H9 (cell line): ENCODE measurements around the gene CABCOCO1. TPM values are rescaled to one million over a fixed set of nuclear protein-coding genes. Genes with fewer than 3 reads are reported as not detected.

Source experiments
- DNase-seq: peaks from one replicate; pipeline ENCODE4 v3.0.0-alpha.2; 2017
- H2AFZ ChIP-seq: one replicate; pipeline ENCODE4 v1.6.1; 2013; ENCODE audit warnings: mild to moderate bottlenecking, low read length, control low read depth, moderate library complexity
- H2AK5ac ChIP-seq: 2 replicates; pipeline ENCODE4 v1.6.1; 2013; ENCODE audit warnings: low read length, control low read depth, mixed read lengths; ENCODE audit not compliant: insufficient read length
- H2BK120ac ChIP-seq: one replicate; pipeline ENCODE4 v1.6.1; 2013; ENCODE audit warnings: low read depth, mild to moderate bottlenecking, low read length, control low read depth, inconsistent platforms; ENCODE audit not compliant: poor library complexity, severe bottlenecking
- H2BK12ac ChIP-seq: 2 replicates; pipeline ENCODE4 v1.6.1; 2013; ENCODE audit warnings: low read length, control low read depth, mixed read lengths, low read depth; ENCODE audit not compliant: insufficient read length
- H2BK15ac ChIP-seq: 2 replicates; pipeline ENCODE4 v1.6.1; 2013; ENCODE audit warnings: low read depth, low read length, control low read depth
- H2BK20ac ChIP-seq: one replicate; pipeline ENCODE4 v1.6.1; 2013; ENCODE audit warnings: low read depth, mild to moderate bottlenecking, low read length, control low read depth, inconsistent platforms; ENCODE audit not compliant: poor library complexity, severe bottlenecking
- H2BK5ac ChIP-seq: 2 replicates; pipeline ENCODE4 v1.6.1; 2013; ENCODE audit warnings: low read length, control low read depth, mixed read lengths; ENCODE audit not compliant: insufficient read length
- H3K14ac ChIP-seq: 2 replicates; pipeline ENCODE4 v1.6.1; 2013; ENCODE audit warnings: low read length, control low read depth; ENCODE audit not compliant: insufficient read depth
- H3K18ac ChIP-seq: 2 replicates; pipeline ENCODE4 v1.6.1; 2013; ENCODE audit warnings: low read depth, mild to moderate bottlenecking, mixed read lengths, low read length, control low read depth; ENCODE audit not compliant: insufficient read length
- H3K23ac ChIP-seq: 2 replicates; pipeline ENCODE4 v1.6.1; 2013; ENCODE audit warnings: low read length, control low read depth, mixed read lengths, low read depth; ENCODE audit not compliant: insufficient read length
- H3K23me2 ChIP-seq: 2 replicates; pipeline ENCODE4 v1.6.1; 2013; ENCODE audit warnings: low read depth, mild to moderate bottlenecking, mixed read lengths, low read length, control low read depth; ENCODE audit not compliant: insufficient read length, poor library complexity, severe bottlenecking
- H3K27ac ChIP-seq: 2 replicates; pipeline ENCODE4 v1.5.1; 2013; ENCODE audit warnings: low read length, control low read depth, mixed read lengths, low read depth; ENCODE audit not compliant: insufficient read length
- H3K27me3 ChIP-seq: 2 replicates; pipeline ENCODE4 v1.6.1; 2013; ENCODE audit warnings: low read length, control low read depth, inconsistent platforms; ENCODE audit not compliant: insufficient read depth
- H3K4ac ChIP-seq: 2 replicates; pipeline ENCODE4 v1.6.1; 2013; ENCODE audit warnings: low read depth, mild to moderate bottlenecking, control low read depth, inconsistent platforms, low read length, moderate library complexity
- H3K4me1 ChIP-seq: 2 replicates; pipeline ENCODE4 v1.6.1; 2013; ENCODE audit warnings: low read length, control low read depth, inconsistent platforms; ENCODE audit not compliant: insufficient read depth
- H3K4me2 ChIP-seq: 2 replicates; pipeline ENCODE4 v1.6.1; 2013; ENCODE audit warnings: low read length, control low read depth, mixed read lengths; ENCODE audit not compliant: insufficient read length, insufficient read depth
- H3K56ac ChIP-seq: 2 replicates; pipeline ENCODE4 v1.6.1; 2013; ENCODE audit warnings: low read depth, mild to moderate bottlenecking, mixed read lengths, low read length, control low read depth; ENCODE audit not compliant: insufficient read length
- H3K79me1 ChIP-seq: 2 replicates; pipeline ENCODE4 v1.6.1; 2013; ENCODE audit warnings: low read depth, mild to moderate bottlenecking, moderate library complexity, low read length, control low read depth, inconsistent platforms; ENCODE audit not compliant: insufficient read depth, poor library complexity, severe bottlenecking
- H3K79me2 ChIP-seq: 2 replicates; pipeline ENCODE4 v1.6.1; 2013; ENCODE audit warnings: low read length, control low read depth, inconsistent platforms; ENCODE audit not compliant: insufficient read depth
- H3K9ac ChIP-seq: 2 replicates; pipeline ENCODE4 v1.6.1; 2013; ENCODE audit warnings: low read length, control low read depth, mixed read lengths; ENCODE audit not compliant: insufficient read length; ENCODE audit errors: extremely low read depth
- H3K9me3 ChIP-seq: one replicate; pipeline ENCODE4 v1.6.1; 2013; ENCODE audit warnings: low read depth, low read length, inconsistent platforms; ENCODE audit not compliant: control insufficient read depth
- H3T11ph ChIP-seq: one replicate; pipeline ENCODE4 v1.6.1; 2013; ENCODE audit warnings: mild to moderate bottlenecking, low read length, control low read depth, inconsistent platforms
- H4K20me1 ChIP-seq: one replicate; pipeline ENCODE4 v1.6.1; 2013; ENCODE audit not compliant: control insufficient read depth, insufficient read length, insufficient read depth
- H4K5ac ChIP-seq: 2 replicates; pipeline ENCODE4 v1.6.1; 2013; ENCODE audit warnings: low read depth, mild to moderate bottlenecking, mixed read lengths, low read length, control low read depth; ENCODE audit not compliant: insufficient read length
- H4K8ac ChIP-seq: replicated peaks from 2 replicates; pipeline ENCODE4 v1.6.1; 2013; ENCODE audit warnings: low read length, control low read depth, mixed read lengths, low read depth; ENCODE audit not compliant: insufficient read length
- H4K91ac ChIP-seq: 2 replicates; pipeline ENCODE4 v1.6.1; 2013; ENCODE audit warnings: low read depth, mild to moderate bottlenecking, moderate library complexity, mixed read lengths, low read length, control low read depth; ENCODE audit not compliant: insufficient read length
- H3K27ac Mint-ChIP-seq, 3 experiments: 2 replicates in 2 of 3; 3 replicates in 1 of 3; pipeline ENCODE4 v1.8.0; 2020 to 2021; ENCODE audit warnings: mixed read lengths in 3 of 3, mild to moderate bottlenecking in 1 of 3, moderate library complexity in 1 of 3
- H3K27me3 Mint-ChIP-seq: 2 replicates; pipeline ENCODE4 v1.8.0; 2021; ENCODE audit warnings: low read depth, mild to moderate bottlenecking, moderate library complexity, mixed read lengths
- H3K36me3 Mint-ChIP-seq, 3 experiments: 2 replicates in 2 of 3; 3 replicates in 1 of 3; pipeline ENCODE4 v1.8.0; 2020 to 2021; ENCODE audit warnings: low read depth in 3 of 3, mixed read lengths in 3 of 3; ENCODE audit not compliant: insufficient read depth in 1 of 3
- H3K4me1 Mint-ChIP-seq, 2 experiments: 2 replicates each; pipeline ENCODE4 v1.8.0; 2020; ENCODE audit warnings: mixed read lengths in 2 of 2
- H3K4me3 Mint-ChIP-seq, 2 experiments: 2 replicates in 1 of 2; 3 replicates in 1 of 2; pipeline ENCODE4 v1.8.0; 2020 to 2021; ENCODE audit warnings: mild to moderate bottlenecking in 2 of 2, mixed read lengths in 2 of 2, moderate library complexity in 1 of 2
- H3K9me3 Mint-ChIP-seq, 2 experiments: 2 replicates in 1 of 2; 3 replicates in 1 of 2; pipeline ENCODE4 v1.8.0; 2020; ENCODE audit warnings: mild to moderate bottlenecking in 2 of 2, mixed read lengths in 2 of 2, moderate library complexity in 1 of 2
- WGBS: extraction: QIAGEN DNeasy Blood & Tissue Kit; methylation state at CpG from one replicate; pipeline ENCODE4 v1.1.7; 2013; ENCODE audit warnings: missing lambda C conversion rate, low lambda C conversion rate, mixed read lengths; ENCODE audit not compliant: insufficient read length; ENCODE audit errors: extremely low coverage; 5-methylcytosine and 5-hydroxymethylcytosine counted together
- total RNA-seq: library from RNA; stranded (reverse); gene quantifications from 2 replicates; pipeline ENCODE4 v1.2.1, GENCODE V29; 2021
- TF ChIP-seq, protein P1 (sequence below): fragments of 200-600 bp; sonication (generic); conservative IDR thresholded peaks from 3 replicates; pipeline ENCODE4 v1.8.0; 2021; ENCODE audit warnings: antibody characterized with exemption, mild to moderate bottlenecking

Gene CABCOCO1
- total RNA-seq, 1 experiment from 2014 or later, result not detected

DNA sequence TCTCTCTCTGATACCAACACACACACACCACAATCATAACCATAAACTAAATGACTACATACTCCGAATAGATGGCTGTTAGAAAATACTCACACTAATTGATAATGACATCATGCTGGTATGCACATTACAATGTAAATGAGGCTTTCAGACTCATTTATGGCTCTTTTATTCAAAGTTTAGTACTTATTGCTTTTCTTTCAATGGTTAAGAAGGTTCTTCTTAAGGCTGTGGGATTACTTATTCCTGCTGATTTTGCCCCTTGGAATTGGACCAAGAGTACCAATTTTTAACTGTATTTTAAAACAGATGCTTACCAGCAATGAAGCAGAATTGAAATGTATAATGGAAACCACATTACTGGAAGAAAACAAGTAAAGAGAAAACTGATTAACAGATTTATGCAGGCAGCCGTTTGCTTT is 20.6 kb upstream of the CABCOCO1 start:
- Histone ChIP-seq H4K91ac (no peak overlapping the region), H4K20me1 (no peaks in the 10 kb centered on the region), H3K79me2 (no peaks in the 10 kb centered on the region), H3K23ac (no peak overlapping the region), H2AFZ (no peak overlapping the region), H2BK12ac (no peak overlapping the region), H3K27me3 (no peaks in the 10 kb centered on the region), H3K18ac (no peak overlapping the region), H4K5ac (no peak overlapping the region), H2BK20ac (no peak overlapping the region), H4K8ac (no peak overlapping the region), H3K56ac (no peak overlapping the region), H3K4ac (no peak overlapping the region), H3T11ph (no peak overlapping the region), H3K4me2 (no peak overlapping the region), H3K9me3 (no peaks in the 10 kb centered on the region), H2BK15ac (no peak overlapping the region), H3K14ac (no peak overlapping the region), H3K23me2 (no peaks in the 10 kb centered on the region), H2BK5ac (no peak overlapping the region), H3K4me1 (peaks cover 2% of the 10 kb centered on the region; the same call in 1 of the 2 replicates), H2BK120ac (no peak overlapping the region), H3K79me1 (no peaks in the 10 kb centered on the region), H3K9ac (no peak overlapping the region), H2AK5ac (no peak overlapping the region), H3K27ac (no peak overlapping the region)
- Mint-ChIP-seq H3K4me1 (peaks cover 40 to 46% of the 10 kb centered on the region in 2 experiments), H3K4me3 (no peak overlapping the region), H3K27me3 (no peaks in the 10 kb centered on the region), H3K36me3 (no peaks in the 10 kb centered on the region), H3K27ac (peak overlapping the region in 2 of 3 experiments; percentile 48 to 72; a peak in 2 of 7 replicates), H3K9me3 (no peaks in the 10 kb centered on the region)
- TF ChIP-seq, protein P1, sequence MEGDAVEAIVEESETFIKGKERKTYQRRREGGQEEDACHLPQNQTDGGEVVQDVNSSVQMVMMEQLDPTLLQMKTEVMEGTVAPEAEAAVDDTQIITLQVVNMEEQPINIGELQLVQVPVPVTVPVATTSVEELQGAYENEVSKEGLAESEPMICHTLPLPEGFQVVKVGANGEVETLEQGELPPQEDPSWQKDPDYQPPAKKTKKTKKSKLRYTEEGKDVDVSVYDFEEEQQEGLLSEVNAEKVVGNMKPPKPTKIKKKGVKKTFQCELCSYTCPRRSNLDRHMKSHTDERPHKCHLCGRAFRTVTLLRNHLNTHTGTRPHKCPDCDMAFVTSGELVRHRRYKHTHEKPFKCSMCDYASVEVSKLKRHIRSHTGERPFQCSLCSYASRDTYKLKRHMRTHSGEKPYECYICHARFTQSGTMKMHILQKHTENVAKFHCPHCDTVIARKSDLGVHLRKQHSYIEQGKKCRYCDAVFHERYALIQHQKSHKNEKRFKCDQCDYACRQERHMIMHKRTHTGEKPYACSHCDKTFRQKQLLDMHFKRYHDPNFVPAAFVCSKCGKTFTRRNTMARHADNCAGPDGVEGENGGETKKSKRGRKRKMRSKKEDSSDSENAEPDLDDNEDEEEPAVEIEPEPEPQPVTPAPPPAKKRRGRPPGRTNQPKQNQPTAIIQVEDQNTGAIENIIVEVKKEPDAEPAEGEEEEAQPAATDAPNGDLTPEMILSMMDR, result no peak
- WGBS, result no CpG with 5 or more reads among the region's 2 CpGs
- DNase-seq, result no peak
